Stimulated activated effector memory CD8-positive, alpha-beta T cell treated with anti-CD3 and anti-CD28 coated beads, Interleukin-12 subunit alpha, Interleukin-12 subunit beta, amount 100 ng/mL, for 72 hours (primary cell): ENCODE results near the gene RNPEPL1.

Source experiments
- ATAC-seq: fragments of 150-1000 bp; cut with Tn5 transposase; 2 replicates; pipeline ENCODE4 v1.10.0; 2021
- DNase-seq, 2 donors: peaks; one replicate each; pipeline ENCODE4 v3.0.0; 2021 to 2022; ENCODE audit warnings: low spot score in 2 of 2
- H3K27ac Mint-ChIP-seq: one replicate; pipeline ENCODE4 v1.8.0; 2022; ENCODE audit warnings: mild to moderate bottlenecking, mixed read lengths
- H3K36me3 Mint-ChIP-seq: one replicate; pipeline ENCODE4 v1.8.0; 2022; ENCODE audit warnings: mild to moderate bottlenecking, mixed read lengths
- H3K4me1 Mint-ChIP-seq: one replicate; pipeline ENCODE4 v1.8.0; 2022; ENCODE audit warnings: mixed read lengths
- H3K4me3 Mint-ChIP-seq: one replicate; pipeline ENCODE4 v1.8.0; 2022; ENCODE audit warnings: mild to moderate bottlenecking, mixed read lengths
- H3K9me3 Mint-ChIP-seq: one replicate; pipeline ENCODE4 v1.8.0; 2022; ENCODE audit warnings: mixed read lengths

Gene RNPEPL1

GRCh38 chr2:240624011-240624949, 56.0 kb downstream of the RNPEPL1 start:
- H3K27ac Mint-ChIP-seq = peak overlapping the region; percentile 92
- ATAC-seq (peak; percentile 0), DNase-seq (peak in 1 of 2 donors; percentile 63)
- peak overlapping the region; percentile 80 for H3K4me3 Mint-ChIP-seq
- H3K36me3 Mint-ChIP-seq = peaks cover 38% of the 10 kb centered on the region
- H3K4me1 Mint-ChIP-seq = peaks cover 67% of the 10 kb centered on the region
- no peaks in the 10 kb centered on the region for H3K9me3 Mint-ChIP-seq

GRCh38 chr2:240624950-240625621, 56.8 kb downstream of the RNPEPL1 start, which contains the start of gene GPR35:
TSS of gene GPR35 (plus strand) at chr2:240625480. CDS start at chr2:240629953, 4,473 bp downstream.
- peaks cover 38% of the 10 kb centered on the region for H3K36me3 Mint-ChIP-seq

GRCh38 chr2:240626531-240627300, 58.4 kb downstream of the RNPEPL1 start:
- peak in 1 of 2 donors; percentile 64 for DNase-seq
- Mint-ChIP-seq H3K4me1 (peaks cover 47% of the 10 kb centered on the region), H3K4me3 (peak overlapping the region; percentile 80)

More at GRCh38 chr2:240624950-240625621, 56.8 kb downstream of the RNPEPL1 start, which contains the start of gene GPR35:
- H3K27ac Mint-ChIP-seq = peak within 1 kb of the TSS; percentile 92
- peak; percentile 66 to 90 for DNase-seq
- peaks cover 60% of the 10 kb centered on the region for H3K4me1 Mint-ChIP-seq
- peak within 1 kb of the TSS; percentile 80 for H3K4me3 Mint-ChIP-seq
- ATAC-seq = peak; percentile 78
- H3K9me3 Mint-ChIP-seq = no peaks in the 10 kb centered on the region

GRCh38 chr2:240627736-240628506, 59.6 kb downstream of the RNPEPL1 start:
- H3K4me1 Mint-ChIP-seq = peaks cover 35% of the 10 kb centered on the region
- H3K9me3 Mint-ChIP-seq = no peaks in the 10 kb centered on the region
- H3K4me3 Mint-ChIP-seq = no peak overlapping the region
- DNase-seq (no peak), ATAC-seq (no peak)
- H3K36me3 Mint-ChIP-seq = peaks cover 23% of the 10 kb centered on the region
- H3K27ac Mint-ChIP-seq = no peak overlapping the region

More at GRCh38 chr2:240626531-240627300, 58.4 kb downstream of the RNPEPL1 start:
- ATAC-seq = no peak
- Mint-ChIP-seq H3K36me3 (peaks cover 32% of the 10 kb centered on the region), H3K27ac (peak overlapping the region; percentile 83), H3K9me3 (no peaks in the 10 kb centered on the region)

- ATAC-seq (no peak), DNase-seq (no peak)
- peaks cover 2% of the 10 kb centered on the region for H3K9me3 Mint-ChIP-seq
- no peak overlapping the region for H3K4me3 Mint-ChIP-seq
- H3K36me3 Mint-ChIP-seq = peaks cover 19% of the 10 kb centered on the region
- H3K4me1 Mint-ChIP-seq = peaks cover 30% of the 10 kb centered on the region
- H3K27ac Mint-ChIP-seq = no peak overlapping the region
These were observed 60.2 kb downstream of the RNPEPL1 start for GRCh38 chr2:240628507-240628807.

- no peak for ATAC-seq
- H3K36me3 Mint-ChIP-seq = peaks cover 19% of the 10 kb centered on the region
- no peak overlapping the region for H3K27ac Mint-ChIP-seq
- no peak for DNase-seq
- peaks cover 4% of the 10 kb centered on the region for H3K9me3 Mint-ChIP-seq
- H3K4me3 Mint-ChIP-seq = no peak overlapping the region
- peaks cover 26% of the 10 kb centered on the region for H3K4me1 Mint-ChIP-seq
These were observed 60.7 kb downstream of the RNPEPL1 start for GRCh38 chr2:240628808-240629618.

GRCh38 chr2:240629619-240629967, 61.3 kb downstream of the RNPEPL1 start:
- Mint-ChIP-seq H3K4me1 (peaks cover 20% of the 10 kb centered on the region), H3K36me3 (peaks cover 16% of the 10 kb centered on the region), H3K4me3 (no peak overlapping the region), H3K27ac (no peak overlapping the region), H3K9me3 (peaks cover 4% of the 10 kb centered on the region)
- DNase-seq = no peak
- no peak for ATAC-seq

GRCh38 chr2:240629968-240630770, 61.9 kb downstream of the RNPEPL1 start:
- H3K36me3 Mint-ChIP-seq = peaks cover 10% of the 10 kb centered on the region
- H3K9me3 Mint-ChIP-seq = peaks cover 4% of the 10 kb centered on the region
- no peak overlapping the region for H3K4me3 Mint-ChIP-seq
- DNase-seq (no peak), ATAC-seq (no peak)
- H3K4me1 Mint-ChIP-seq = peaks cover 15% of the 10 kb centered on the region
- H3K27ac Mint-ChIP-seq = no peak overlapping the region
